ENCODE results near the gene JAKMIP2.
"Not testable (repeated sequence)": the region's sequence is repeated elsewhere in the genome, so short reads cannot be mapped to it uniquely, and the experiment has no call there.

DNA sequence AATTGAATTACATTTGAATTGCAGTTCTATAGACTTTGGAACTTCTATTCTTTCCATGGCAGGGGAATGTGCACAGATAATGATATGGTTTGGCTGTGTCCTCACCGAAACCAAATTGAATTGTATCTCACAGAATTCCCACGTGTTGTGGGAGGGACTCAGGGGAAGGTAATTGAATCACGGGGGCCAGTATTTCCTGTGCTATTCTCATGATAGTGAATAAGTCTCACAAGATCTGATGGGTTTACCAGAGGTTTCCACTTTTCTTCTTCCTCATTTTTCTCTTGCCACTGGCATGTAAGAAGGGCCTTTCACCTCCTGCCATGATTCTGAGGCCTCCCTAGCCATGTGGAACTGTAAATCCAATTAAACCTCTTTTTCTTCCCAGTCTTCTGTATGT, 20.6 kb upstream of the JAKMIP2 start:
- TF ChIP-seq, protein P1, sequence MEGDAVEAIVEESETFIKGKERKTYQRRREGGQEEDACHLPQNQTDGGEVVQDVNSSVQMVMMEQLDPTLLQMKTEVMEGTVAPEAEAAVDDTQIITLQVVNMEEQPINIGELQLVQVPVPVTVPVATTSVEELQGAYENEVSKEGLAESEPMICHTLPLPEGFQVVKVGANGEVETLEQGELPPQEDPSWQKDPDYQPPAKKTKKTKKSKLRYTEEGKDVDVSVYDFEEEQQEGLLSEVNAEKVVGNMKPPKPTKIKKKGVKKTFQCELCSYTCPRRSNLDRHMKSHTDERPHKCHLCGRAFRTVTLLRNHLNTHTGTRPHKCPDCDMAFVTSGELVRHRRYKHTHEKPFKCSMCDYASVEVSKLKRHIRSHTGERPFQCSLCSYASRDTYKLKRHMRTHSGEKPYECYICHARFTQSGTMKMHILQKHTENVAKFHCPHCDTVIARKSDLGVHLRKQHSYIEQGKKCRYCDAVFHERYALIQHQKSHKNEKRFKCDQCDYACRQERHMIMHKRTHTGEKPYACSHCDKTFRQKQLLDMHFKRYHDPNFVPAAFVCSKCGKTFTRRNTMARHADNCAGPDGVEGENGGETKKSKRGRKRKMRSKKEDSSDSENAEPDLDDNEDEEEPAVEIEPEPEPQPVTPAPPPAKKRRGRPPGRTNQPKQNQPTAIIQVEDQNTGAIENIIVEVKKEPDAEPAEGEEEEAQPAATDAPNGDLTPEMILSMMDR (conservative IDR thresholded peaks at IDR 0.05 in 1 of 2, IDR thresholded peaks at IDR 0.05 in 1 of 2; ENCODE audit: low read depth in 1 of 2, low read length in 2 of 2): not testable (repeated sequence)
- not testable (repeated sequence) for TF ChIP-seq EZH2 (IDR thresholded peaks at IDR 0.05; ENCODE audit: low read length, missing control alignments)
